Raji (cell line): Measurements from ENCODE around the gene HYPK.
A peak's percentile ranks its signal among the peaks of the same experiment; 100 is the strongest.

ENCODE experiments used
- POLR2A ChIP-seq: IDR thresholded peaks from 2 replicates; pipeline ENCODE4 v1.6.1; 2011; ENCODE audit warnings: low read depth, low read length, control low read depth; ENCODE audit not compliant: insufficient read depth

Gene HYPK

DNA sequence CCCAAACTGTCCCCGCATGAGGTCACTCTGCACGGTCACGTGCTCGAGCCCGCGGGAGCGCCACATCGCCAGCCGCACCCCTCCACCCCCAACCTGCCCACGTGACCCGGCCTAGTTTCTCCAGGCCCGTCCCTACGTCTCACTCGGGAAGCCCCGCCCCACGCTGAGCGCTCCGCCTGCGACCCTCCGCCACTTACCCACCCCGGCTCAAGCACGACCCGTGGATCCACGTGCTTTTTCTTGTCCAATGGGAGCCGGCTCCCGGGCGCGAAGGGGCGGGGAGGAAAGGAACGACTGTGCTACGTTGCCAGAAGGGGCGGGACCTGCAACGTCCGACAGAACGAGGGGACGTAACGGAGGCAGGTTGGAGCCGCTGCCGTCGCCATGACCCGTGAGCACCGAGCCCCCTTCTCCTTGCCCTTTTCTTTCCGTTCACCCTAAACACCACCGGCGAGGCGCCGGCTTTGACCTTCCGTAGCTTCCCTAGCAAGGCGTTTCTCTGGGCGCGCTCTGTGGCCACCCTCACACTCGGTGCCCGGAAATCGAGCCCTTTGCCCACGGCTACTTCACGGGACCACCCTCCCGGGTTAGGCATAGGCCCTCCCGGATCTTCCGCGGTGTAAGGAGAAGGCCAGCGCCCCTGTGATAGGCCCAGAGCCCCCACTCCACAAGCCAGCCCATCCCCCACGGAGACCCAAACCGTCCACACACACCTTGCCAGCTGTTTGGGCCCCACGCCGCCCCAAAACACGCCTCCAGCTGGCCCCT, 8.2 kb upstream of the HYPK start, which contains the start of gene SERF2:
Gene SERF2, plus strand, starts transcription at position 328 of the 768 bp plus-strand sequence. Its CDS starts 57 bp downstream, at position 385.
- peak; percentile 93 for TF ChIP-seq POLR2A

DNA sequence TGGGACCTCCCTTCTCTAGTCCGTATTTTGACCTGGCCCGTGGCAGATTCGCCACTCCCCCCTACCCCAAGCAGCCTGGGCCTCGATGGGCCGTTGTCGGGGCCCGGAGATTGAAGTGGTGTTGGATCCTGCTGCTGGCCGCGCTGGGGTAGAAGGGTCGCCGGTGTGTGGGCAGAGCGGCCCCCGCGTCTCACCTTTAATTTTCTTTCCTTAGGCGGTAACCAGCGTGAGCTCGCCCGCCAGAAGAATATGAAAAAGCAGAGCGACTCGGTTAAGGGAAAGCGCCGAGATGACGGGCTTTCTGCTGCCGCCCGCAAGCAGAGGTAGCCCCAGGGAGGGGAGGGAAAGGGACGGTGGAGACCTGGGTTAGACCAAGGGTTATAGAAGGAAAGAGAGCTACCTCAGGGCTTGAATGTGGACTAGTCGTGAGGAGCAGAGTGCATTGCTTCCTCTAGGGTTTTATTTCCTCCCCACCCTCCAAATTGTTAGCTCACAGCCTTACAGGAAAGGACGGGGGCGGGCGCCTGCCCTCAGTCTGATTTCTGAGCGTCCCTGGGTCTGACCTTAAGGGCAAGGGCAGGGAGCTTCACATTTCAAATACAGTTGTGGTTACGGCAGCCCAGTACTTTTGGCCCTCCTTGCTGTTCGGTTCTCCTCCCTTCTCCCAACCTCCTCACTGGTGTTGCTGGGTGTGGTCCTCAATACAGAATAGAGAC, 7.5 kb upstream of the HYPK start:
- TF ChIP-seq POLR2A: peak; percentile 28; the same call in 1 of the 2 replicates

DNA sequence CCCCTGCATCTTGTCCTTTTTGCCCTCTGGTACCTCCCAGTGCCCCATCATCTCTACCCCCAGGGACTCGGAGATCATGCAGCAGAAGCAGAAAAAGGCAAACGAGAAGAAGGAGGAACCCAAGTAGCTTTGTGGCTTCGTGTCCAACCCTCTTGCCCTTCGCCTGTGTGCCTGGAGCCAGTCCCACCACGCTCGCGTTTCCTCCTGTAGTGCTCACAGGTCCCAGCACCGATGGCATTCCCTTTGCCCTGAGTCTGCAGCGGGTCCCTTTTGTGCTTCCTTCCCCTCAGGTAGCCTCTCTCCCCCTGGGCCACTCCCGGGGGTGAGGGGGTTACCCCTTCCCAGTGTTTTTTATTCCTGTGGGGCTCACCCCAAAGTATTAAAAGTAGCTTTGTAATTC, 6.8 kb upstream of the HYPK start:
- TF ChIP-seq POLR2A: no peak

DNA sequence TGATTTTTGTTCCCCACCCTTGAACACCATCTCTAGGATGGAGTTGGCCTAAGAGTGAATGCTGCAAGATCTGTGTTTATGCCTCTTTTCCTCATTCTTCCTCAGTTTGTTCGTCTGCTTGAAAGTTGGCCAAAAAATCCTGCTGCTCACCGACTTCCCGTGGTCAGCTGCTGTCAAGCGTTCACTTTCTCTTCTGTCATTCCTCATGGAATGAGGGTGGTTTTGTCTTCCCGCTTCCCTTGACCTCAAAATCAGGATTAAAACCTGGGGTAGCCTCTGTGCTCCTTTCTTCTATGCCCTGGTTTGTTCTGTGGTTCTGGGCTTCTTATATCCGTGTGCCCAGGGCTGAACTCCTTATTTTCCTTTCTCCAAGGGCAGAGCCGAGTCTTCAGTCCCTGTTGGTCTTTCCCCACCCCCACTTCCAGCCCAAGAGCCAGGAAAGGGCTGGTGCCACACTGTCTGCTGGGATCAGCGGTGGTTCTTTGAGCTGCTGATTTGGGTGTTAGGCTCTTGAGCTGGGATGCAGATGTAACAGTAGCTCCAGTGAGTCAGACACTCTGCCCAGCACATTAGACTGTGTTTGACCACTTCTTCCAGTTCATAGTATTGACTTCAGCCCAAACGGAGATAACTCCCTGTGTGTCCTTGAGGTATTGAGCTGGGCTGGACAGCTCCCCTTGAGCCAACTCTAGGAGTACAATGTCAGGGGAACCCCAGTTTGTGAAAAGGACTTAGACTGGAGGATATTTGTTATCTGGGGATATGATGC, 5.9 kb upstream of the HYPK start:
- no peak for TF ChIP-seq POLR2A

DNA sequence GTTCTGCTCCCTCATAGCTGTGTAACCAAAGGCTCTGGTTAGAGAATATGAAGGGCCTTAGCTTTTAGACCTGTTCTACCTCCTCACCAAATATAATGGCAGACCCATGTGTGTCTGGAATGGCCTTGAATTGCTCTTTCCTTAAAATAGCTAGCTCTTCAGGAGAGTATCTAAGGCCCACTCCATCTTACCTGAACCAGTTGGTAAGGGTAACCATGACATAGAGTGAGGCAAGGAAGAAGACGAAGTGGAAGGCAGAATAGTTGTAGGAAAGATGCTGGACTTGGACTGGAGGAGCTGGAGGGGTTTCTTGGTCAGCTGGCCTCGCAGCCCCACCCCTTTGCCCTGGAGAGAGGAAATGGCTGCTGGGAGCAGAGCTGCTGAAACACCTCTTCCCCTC, 5.2 kb upstream of the HYPK start:
- no peak; the same call in 1 of the 2 replicates for TF ChIP-seq POLR2A

DNA sequence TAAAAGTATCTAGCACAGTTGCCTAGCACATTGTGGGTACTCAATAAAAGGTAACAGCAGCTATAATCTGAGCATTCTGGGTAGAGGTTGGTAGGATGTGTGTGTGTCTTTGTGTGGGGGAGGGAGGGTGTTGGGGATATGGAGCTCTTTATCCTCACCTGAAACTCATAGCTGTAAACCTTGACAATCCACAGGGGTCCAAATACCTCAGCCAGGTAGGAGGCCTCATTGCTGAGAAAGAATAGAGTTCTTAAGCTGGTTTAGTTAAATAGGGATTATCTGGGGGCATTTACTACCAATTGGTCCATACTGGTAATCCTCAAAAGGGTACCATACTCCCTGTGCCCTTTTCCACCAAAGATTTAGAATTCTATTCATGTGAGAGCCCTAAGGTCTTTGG, 4.4 kb upstream of the HYPK start:
- TF ChIP-seq POLR2A: no peak

DNA sequence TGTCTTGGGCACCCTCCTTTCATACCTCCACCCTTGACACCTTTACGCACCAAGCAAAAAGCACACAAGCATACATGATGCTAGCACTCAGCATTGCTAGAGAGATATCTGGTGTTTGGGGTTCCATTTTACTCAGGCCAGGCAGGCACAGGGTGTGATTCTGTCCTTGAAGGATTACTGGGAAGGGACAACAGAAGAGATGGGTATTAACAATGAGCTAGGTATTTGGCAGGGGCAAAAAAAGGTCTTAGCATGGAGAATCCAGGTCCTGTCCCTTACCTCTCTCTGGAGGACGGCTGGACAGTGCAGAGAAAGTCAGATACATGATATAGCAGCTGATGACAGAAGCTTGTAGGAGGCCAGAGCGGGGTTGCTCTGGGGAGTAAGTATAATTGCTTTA, 3.8 kb upstream of the HYPK start:
- no peak; the same call in 1 of the 2 replicates for TF ChIP-seq POLR2A

DNA sequence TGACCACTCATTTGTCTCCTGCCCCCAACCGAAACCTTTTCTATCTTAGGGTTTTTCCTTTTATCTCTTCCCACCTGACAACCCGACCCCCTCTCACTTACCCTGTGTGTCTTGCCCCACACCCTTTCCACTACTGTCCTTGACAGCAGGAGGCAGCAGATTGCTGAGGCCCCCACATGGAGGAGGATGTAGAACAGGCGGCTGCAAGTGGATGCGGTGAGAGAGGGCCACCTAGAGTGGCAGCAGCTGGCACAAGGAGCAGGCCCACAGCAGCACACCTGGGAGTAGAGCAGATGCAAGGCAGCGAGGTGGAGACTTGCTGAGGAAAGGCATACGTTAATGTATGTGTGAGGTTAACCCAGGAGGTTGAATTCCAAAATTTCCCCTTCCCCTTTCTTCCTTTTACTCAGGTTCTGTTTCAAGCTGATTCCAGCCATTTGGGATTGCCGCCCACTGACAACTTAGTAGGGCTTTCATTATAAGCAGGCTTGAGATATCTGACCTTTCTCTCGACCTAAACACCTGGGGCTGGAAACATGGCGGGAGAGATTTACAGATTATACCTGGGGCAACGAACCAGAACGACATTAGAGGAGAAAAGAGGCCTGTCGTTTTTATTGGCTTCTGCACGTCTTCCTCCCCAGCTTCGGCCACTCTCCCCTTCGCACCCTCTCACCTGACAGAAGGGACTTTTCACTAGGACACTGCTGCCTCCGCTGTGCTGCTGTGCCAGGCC, 1.0 kb upstream of the HYPK start:
- TF ChIP-seq POLR2A: no peak

DNA sequence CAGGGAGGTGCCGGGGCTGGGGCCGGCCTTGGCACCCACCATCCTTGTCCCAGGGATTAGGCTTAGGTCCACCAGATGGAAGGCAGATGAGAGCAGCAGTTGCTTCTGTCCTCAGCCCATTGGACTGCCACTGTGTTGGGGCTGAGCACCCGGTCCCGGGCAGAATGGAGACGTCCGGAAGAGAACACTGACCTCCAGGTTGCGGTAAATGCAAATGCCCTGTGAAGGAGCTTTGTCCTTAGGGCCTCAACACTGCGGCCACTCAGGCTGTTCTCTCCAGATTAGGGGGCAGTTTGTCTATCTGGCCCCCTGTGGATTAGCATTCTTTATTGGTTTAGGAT, 484 bp upstream of the HYPK start, which contains the start of gene SERINC4:
Gene SERINC4, minus strand, starts transcription at position 276 of the 341 bp plus-strand sequence. Its CDS starts 234 bp downstream, at position 42.
- no peak for TF ChIP-seq POLR2A

DNA sequence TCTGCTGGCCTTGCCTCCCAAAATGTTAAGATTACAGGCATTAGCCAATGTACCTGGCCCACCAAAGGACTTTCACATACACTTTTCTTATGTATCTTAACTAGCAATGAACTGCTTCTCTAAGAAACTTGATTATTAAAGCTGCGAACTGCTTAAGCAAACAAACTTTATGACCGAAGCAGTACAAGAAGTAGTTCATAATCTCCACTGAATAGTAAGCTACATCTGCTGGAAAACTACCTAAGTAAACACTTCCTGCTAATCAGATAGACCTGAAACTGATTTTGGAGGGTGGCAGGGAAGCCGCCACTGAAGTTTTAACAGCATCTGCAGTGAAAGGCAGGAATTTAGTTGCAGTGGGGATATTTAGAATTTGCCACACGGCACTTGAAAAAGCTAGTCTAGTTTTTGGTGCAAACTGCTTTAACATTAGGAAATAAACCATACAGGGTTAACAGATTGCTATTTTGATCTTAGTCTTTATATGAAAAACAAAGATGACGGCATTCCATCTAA, 8.1 kb downstream of the HYPK start:
- no peak for TF ChIP-seq POLR2A

DNA sequence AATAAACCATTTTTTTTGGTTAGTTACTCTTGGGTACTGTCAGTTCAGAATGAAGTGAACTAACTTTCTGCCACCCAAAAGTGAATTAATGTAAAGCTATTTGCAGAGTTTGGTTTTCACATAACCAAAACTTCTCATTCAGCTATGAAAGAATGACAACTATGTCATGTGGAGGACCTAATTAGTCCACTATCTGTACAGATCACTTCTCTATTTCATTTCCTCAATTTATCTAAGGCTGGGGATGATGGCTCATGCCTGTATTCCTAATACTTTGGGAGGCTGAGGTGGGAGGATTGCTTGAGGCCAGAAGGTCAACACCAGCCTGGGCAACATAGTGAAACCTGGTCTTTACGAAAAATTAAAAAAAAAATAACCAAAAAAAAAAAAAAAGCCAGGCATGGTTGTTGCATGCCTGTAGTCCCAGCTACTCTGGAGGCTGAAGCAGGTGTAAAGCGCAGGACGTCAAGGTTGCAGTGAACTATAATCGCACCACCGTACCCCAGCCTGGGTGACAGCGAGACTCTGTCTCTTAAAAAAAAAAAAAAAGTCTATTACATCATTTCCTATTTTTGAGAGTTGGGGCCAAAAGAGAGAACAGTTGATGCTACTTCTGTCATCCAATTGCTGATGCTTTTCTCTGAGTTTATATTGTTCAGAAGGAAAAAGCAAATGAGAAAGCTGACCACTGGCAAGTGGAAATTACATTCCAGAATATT, 8.7 kb downstream of the HYPK start:
- 0 out of 2 replicates have a peak, but pooled peaks have one; percentile 22 for TF ChIP-seq POLR2A

DNA sequence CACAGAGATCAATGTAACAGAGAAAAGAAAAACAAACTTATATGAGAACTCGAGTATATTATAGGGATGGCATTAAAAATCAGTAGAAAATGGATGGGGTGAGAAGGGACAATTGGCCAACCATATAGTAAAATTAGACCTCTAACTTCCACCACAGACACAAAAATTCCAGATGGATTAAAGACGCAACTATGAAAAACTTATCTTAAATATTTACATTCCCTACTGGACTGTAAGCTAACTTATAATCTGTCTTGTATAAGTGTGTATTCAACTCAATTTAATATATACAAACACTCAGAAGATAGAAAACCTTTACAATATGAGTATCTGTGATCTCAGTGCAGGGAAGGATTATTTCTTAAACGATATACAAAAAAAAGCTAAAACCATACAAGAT, 21.1 kb downstream of the HYPK start:
- TF ChIP-seq POLR2A: no peak

DNA sequence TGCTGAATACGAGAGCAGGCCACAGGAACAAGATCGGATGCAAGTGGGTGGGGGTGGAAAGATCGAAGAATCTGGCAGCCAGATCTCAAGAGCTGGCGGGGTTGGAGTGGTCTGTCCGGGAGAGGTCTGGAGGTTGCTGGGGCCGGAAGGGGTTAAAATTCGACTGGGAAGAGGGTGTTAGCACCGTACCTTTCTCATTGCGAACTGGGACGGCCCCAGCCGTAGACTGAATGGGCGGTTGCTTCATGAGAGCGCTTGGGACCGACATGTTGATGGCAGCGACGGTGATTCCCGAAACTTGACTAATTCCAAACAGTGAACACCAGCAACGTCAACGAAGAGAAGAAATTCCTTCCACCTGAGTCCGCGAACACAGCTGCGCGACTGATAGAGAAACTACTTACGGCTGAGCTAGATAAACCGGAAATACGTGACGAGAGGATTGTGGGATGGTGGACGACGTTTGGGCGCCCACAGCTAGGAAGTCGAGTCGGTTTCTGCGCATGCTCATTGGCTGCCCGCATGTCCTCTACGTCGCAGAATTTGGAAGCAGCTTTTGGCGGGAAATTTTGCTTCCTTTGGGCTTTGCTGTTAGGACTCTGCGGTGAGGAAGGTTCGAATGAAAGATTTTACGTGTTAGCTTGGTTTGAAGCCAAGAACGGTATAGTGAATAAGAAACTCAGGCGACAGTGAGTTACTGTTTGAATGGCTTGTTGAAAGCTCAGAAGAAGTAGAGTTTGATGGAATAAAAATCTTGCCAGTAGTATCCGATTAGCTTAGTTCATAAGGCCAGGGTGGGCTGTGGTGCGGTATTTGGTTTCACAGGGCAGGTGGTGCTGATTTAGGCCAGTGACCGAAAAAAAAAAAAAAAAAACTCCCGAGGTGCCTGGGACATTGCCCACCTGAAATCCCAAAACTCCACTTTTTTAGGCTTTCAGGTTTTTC, 24.2 kb downstream of the HYPK start, which contains the start of gene MFAP1:
Gene MFAP1, minus strand, starts transcription at position 389 of the 945 bp plus-strand sequence. Its CDS starts 121 bp downstream, at position 268.
- peak; percentile 97 for TF ChIP-seq POLR2A
